ENCODE measurements around the gene CARD9. TPM values are rescaled to one million over a fixed set of nuclear protein-coding genes. Genes with fewer than 3 reads are reported as not detected.

The CARD9 gene
- total RNA-seq, 1 donor from 2014 or later = not detected

- peaks cover 14% of the 10 kb centered on the region for H3K36me3 Mint-ChIP-seq
- TF ChIP-seq EZH2phosphoT487 (IDR thresholded peaks at IDR 0.05) = no peak
- no peak for TF ChIP-seq EZH2 (IDR thresholded peaks at IDR 0.05)
- Histone ChIP-seq H3K9ac (no peak overlapping the region), H3K4me3 (no peak overlapping the region), H3K9me3 (ENCODE audit: low read depth) (no peaks in the 10 kb centered on the region), H3K27me3 (no peaks in the 10 kb centered on the region), H3K4me1 (no peaks in the 10 kb centered on the region), H3F3A (ENCODE audit: low read depth) (peaks cover 18% of the 10 kb centered on the region), H2AFZ (replicated peaks) (no peak overlapping the region), H3K79me2 (ENCODE audit: low read depth) (peaks cover 24% of the 10 kb centered on the region), H4K20me1 (ENCODE audit: low read depth) (peaks cover 20% of the 10 kb centered on the region), H3K27ac (no peak overlapping the region), H3K36me3 (no peaks in the 10 kb centered on the region), H3K4me2 (no peak overlapping the region)
- no peaks in the 10 kb centered on the region for H3K9me3 Mint-ChIP-seq
- H3K27ac Mint-ChIP-seq = no peak overlapping the region
- peaks cover 14% of the 10 kb centered on the region for H3K4me1 Mint-ChIP-seq
- peaks cover 4% of the 10 kb centered on the region for H3K27me3 Mint-ChIP-seq (ENCODE audit: insufficient read depth, low read depth)
- no peak for DNase-seq (ENCODE audit: low spot score)
- no peak overlapping the region for H3K4me3 Mint-ChIP-seq
Observed at GRCh38 chr9:136397643-136398042, 24.2 kb upstream of the CARD9 start.

DNA sequence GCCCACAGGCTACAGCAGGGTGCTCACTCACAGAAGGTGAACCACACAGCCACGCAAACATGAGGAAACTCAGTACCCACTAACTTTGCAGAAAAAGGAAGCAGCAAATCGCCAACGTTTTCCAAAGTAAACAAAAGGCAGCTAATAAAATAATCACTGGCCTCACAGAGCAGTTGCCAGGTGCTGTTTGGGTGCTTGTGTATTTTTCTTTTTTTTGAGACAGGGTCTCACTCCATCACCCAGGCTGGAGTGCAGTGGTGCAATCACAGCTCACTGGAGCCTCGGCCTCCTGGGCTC is 22.7 kb upstream of the CARD9 start:
- Histone ChIP-seq H2AFZ (replicated peaks) (no peak overlapping the region), H4K20me1 (ENCODE audit: low read depth) (peaks cover 20% of the 10 kb centered on the region), H3K9ac (no peak overlapping the region), H3K36me3 (no peaks in the 10 kb centered on the region), H3K79me2 (ENCODE audit: low read depth) (peaks cover 24% of the 10 kb centered on the region), H3K27me3 (no peaks in the 10 kb centered on the region), H3K4me1 (no peaks in the 10 kb centered on the region), H3F3A (ENCODE audit: low read depth) (peaks cover 9% of the 10 kb centered on the region), H3K9me3 (ENCODE audit: low read depth) (no peaks in the 10 kb centered on the region), H3K4me3 (no peak overlapping the region), H3K4me2 (no peak overlapping the region), H3K27ac (no peak overlapping the region)
- H3K27me3 Mint-ChIP-seq (ENCODE audit: insufficient read depth, low read depth) = peaks cover 1% of the 10 kb centered on the region
- no peak for DNase-seq (ENCODE audit: low spot score)
- peak overlapping the region; percentile 43 for H3K4me3 Mint-ChIP-seq
- H3K27ac Mint-ChIP-seq = no peak overlapping the region
- peaks cover 12% of the 10 kb centered on the region for H3K4me1 Mint-ChIP-seq
- no peaks in the 10 kb centered on the region for H3K9me3 Mint-ChIP-seq
- peaks cover 11% of the 10 kb centered on the region for H3K36me3 Mint-ChIP-seq
- TF ChIP-seq EZH2 (IDR thresholded peaks at IDR 0.05) = no peak
- no peak for TF ChIP-seq EZH2phosphoT487 (IDR thresholded peaks at IDR 0.05)
- no peak for TF ChIP-seq CTCF (IDR thresholded peaks at IDR 0.05)

GRCh38 chr9:136395345-136396218 is 22.1 kb upstream of the CARD9 start:
- H3F3A ChIP-seq (ENCODE audit: low read depth) = peaks cover 5% of the 10 kb centered on the region
- Mint-ChIP-seq H3K4me3 (peak overlapping the region; percentile 43), H3K36me3 (peaks cover 11% of the 10 kb centered on the region), H3K27me3 (ENCODE audit: insufficient read depth, low read depth) (no peaks in the 10 kb centered on the region), H3K9me3 (no peaks in the 10 kb centered on the region), H3K4me1 (peaks cover 12% of the 10 kb centered on the region), H3K27ac (no peak overlapping the region)
- H3K9me3 ChIP-seq (ENCODE audit: low read depth) = no peaks in the 10 kb centered on the region
- no peaks in the 10 kb centered on the region for H3K4me1 ChIP-seq
- no peaks in the 10 kb centered on the region for H3K27me3 ChIP-seq
- H3K9ac ChIP-seq = no peak overlapping the region
- H3K79me2 ChIP-seq (ENCODE audit: low read depth) = peaks cover 24% of the 10 kb centered on the region
- H2AFZ ChIP-seq (replicated peaks) = no peak overlapping the region
- H3K4me3 ChIP-seq = no peak overlapping the region
- DNase-seq (ENCODE audit: low spot score) = no peak
- no peaks in the 10 kb centered on the region for H3K36me3 ChIP-seq
- TF ChIP-seq EZH2 (IDR thresholded peaks at IDR 0.05) (no peak), EZH2phosphoT487 (IDR thresholded peaks at IDR 0.05) (no peak), CTCF (IDR thresholded peaks at IDR 0.05) (no peak)
- H3K4me2 ChIP-seq = no peak overlapping the region
- peaks cover 20% of the 10 kb centered on the region for H4K20me1 ChIP-seq (ENCODE audit: low read depth)
- no peak overlapping the region for H3K27ac ChIP-seq

- H3K36me3 Mint-ChIP-seq = peaks cover 11% of the 10 kb centered on the region
Observed at GRCh38 chr9:136395020-136395340, 21.5 kb upstream of the CARD9 start.

More at GRCh38 chr9:136395020-136395340, 21.5 kb upstream of the CARD9 start:
- Histone ChIP-seq H3F3A (ENCODE audit: low read depth) (no peaks in the 10 kb centered on the region), H3K4me3 (no peak overlapping the region), H4K20me1 (ENCODE audit: low read depth) (peaks cover 20% of the 10 kb centered on the region), H3K9me3 (ENCODE audit: low read depth) (no peaks in the 10 kb centered on the region), H3K79me2 (ENCODE audit: low read depth) (peaks cover 24% of the 10 kb centered on the region), H3K27me3 (no peaks in the 10 kb centered on the region), H3K27ac (no peak overlapping the region), H3K4me1 (no peaks in the 10 kb centered on the region), H3K4me2 (no peak overlapping the region), H3K36me3 (no peaks in the 10 kb centered on the region), H2AFZ (replicated peaks) (no peak overlapping the region), H3K9ac (no peak overlapping the region)
- Mint-ChIP-seq H3K9me3 (no peaks in the 10 kb centered on the region), H3K4me1 (peaks cover 12% of the 10 kb centered on the region), H3K27ac (no peak overlapping the region), H3K4me3 (no peak overlapping the region), H3K27me3 (ENCODE audit: insufficient read depth, low read depth) (no peaks in the 10 kb centered on the region)
- TF ChIP-seq CTCF (IDR thresholded peaks at IDR 0.05) (no peak), EZH2phosphoT487 (IDR thresholded peaks at IDR 0.05) (no peak), EZH2 (IDR thresholded peaks at IDR 0.05) (no peak)
- no peak for DNase-seq (ENCODE audit: low spot score)

All from neural progenitor cell (in vitro differentiated cells).